GM12874 (cell line): Measurements from ENCODE around the gene CRYBB2.

Experiments used
- TF ChIP-seq, protein P1 (sequence below): IDR thresholded peaks from 2 replicates; pipeline ENCODE4 v1.5.1; 2011; ENCODE audit warnings: low read depth, mild to moderate bottlenecking, control low read depth, low read length, moderate library complexity; ENCODE audit not compliant: insufficient read depth

Gene CRYBB2

DNA sequence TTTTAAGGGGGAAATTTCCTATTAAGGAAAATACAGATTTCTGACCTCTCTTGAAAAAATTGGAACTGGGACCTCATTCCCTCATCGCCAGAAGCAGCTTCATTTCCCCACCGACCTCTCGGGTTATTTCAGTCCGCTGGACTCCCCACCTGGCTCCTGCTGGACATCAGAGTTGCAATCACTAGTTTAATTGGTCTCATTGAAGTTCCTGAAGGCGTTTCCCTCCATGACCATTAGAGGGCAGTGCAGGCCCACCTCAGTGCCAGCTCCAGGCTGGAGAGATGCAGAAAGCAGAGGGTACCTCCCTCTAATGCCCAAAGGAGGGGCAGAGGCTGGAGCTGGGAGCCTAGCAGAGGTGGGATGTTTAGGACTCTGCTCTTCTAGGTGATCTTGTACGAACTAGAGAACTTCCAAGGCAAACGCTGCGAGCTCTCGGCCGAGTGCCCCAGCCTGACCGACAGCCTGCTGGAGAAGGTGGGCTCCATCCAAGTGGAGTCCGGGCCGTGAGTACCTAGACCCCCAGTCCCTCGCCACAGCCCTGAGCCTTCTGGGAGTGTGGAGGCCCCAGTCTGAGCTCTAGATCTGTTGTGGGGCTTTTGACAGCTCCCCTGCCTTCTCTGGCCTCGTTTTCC, 17.0 kb upstream of the CRYBB2 start:
- TF ChIP-seq, protein P1, sequence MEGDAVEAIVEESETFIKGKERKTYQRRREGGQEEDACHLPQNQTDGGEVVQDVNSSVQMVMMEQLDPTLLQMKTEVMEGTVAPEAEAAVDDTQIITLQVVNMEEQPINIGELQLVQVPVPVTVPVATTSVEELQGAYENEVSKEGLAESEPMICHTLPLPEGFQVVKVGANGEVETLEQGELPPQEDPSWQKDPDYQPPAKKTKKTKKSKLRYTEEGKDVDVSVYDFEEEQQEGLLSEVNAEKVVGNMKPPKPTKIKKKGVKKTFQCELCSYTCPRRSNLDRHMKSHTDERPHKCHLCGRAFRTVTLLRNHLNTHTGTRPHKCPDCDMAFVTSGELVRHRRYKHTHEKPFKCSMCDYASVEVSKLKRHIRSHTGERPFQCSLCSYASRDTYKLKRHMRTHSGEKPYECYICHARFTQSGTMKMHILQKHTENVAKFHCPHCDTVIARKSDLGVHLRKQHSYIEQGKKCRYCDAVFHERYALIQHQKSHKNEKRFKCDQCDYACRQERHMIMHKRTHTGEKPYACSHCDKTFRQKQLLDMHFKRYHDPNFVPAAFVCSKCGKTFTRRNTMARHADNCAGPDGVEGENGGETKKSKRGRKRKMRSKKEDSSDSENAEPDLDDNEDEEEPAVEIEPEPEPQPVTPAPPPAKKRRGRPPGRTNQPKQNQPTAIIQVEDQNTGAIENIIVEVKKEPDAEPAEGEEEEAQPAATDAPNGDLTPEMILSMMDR: peak; percentile 88

DNA sequence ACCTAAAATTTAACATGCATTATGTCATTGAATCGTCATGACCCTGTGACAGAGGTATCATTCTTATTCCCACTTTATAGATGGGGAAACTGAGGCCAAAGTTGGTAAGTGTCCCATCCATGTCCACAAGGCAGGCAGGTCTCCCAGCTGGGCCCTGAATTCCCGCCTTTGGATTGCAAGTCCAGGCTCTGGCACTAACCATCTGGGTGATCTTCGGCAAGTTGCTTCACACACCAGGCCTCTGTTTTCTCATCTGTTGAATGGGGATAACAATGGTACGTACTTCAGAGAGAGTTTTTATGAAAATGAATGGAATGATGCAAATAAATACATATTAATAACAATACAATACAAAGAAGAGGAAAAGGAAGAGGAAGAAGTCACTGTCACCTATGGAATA, 16.4 kb upstream of the CRYBB2 start:
- TF ChIP-seq, protein P1: no peak

DNA sequence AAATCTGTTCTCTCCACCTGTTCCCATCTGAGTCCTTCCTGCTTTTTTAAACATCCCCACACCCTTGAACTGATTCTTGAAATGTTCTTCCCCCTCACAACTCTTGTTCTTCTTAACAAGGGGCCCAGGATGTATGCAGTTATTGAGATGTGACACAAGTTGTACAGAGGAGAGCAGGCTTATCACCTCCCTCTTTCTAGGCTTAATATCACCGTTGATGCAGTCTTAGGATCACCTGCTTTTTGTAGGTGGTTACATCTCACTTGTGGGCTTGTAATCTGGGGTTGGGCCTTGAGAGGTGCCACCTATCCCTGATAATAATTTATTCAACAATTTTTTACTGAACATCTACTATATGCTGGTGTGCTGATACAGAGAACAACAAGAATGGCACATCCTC, 13.6 kb upstream of the CRYBB2 start:
- TF ChIP-seq, protein P1: no peak

DNA sequence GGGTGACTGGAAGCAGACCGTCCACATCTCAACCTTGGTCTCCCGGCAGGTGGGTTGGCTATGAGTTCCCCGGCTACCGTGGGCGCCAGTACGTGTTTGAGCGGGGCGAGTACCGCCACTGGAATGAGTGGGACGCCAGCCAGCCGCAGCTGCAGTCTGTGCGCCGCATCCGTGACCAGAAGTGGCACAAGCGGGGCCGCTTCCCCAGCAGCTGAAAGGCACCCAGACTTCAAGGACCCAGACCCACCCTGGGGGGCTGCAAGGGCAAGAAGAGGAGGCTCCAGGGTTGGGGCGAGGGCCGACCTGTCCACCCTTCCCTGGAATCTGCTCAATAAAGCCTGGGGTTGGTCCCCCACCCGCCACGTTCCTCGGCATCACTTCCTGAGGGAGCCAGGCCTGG, 12.4 kb upstream of the CRYBB2 start:
- TF ChIP-seq, protein P1: no peak

DNA sequence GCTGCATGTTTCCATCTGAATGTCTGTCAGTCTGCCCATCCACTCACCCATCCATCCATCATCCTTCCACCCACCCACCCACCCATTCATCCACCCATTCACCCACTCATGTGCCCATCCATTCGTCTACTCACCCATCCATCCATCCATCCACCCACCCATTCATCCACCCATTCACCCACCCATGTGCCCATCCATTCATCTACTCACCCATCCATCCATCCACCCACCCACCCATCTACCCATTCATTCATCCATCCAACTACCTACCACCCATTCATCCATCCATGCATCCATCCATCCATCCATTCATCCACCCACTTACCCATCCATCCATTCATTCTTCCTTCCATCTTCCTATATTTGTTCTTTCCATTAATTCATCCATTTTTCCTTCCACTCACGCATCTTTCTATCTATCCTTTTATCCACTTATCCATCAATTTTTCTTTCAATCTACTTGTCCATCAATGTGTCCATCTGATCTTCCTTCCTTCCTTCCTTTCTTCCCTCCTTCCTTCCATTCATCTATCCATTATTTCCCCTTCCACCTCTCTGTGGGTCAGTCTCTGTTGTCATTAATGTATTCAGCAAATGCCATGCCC, 11.8 kb upstream of the CRYBB2 start:
- TF ChIP-seq, protein P1: no peak

DNA sequence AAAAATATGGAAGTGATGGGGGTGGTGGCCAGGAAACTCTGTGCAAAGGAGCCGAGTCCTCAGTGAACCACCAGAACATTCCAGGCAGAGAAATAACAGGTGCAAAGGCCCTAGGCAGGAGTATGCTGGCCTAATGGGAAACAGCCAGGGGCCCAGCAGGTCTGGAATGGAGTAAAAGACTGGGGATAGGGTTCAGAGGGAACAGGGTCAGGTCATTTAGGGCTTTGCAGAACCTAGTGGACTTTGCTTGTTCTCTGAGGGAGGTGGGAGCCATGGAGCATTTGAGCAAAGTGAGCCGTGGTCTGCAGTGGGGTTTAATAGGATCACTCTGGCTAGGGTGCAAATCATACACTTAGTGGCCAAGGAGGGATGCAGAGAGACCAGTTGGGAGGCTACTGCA, 11.1 kb upstream of the CRYBB2 start:
- TF ChIP-seq, protein P1: no peak

DNA sequence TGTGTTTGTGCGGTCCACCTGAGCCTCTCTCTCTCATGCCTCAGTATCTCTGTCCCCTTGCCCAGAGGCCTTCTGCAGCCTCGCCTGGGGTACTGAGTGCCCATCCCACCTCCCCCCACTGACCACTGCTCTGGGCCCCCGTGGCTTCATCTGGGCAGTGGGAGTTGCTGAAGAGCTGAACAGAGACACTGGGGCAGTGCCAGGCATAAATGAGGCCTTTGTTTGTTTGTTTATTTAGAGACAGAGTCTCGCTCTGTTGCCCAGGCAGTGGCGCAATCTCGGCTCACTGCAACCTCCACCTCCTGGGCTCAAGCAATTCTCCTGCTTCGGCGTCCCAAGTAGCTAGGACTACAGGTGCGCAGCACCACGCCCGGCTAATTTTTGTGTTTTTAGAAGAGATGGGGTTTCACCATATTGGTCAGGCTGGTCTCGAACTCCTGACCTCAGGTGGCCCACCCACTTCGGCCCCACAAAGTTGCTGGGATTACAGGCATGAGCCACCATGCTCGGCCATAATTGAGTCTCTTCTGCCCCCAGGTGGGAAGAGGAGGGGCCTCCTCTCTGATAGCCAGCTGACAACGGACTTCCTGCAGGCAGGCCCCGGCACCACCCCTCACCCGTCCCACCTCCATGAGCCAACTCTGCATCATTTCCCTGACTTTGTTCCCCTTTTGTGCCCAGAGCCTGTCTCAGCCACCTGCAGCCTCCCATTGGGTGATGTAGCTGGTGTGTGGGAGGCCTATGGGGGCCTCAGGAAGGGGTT, 10.5 kb upstream of the CRYBB2 start:
- TF ChIP-seq, protein P1: no peak
